ENCODE data around the gene NAV3.

NAV3 gene

DNA sequence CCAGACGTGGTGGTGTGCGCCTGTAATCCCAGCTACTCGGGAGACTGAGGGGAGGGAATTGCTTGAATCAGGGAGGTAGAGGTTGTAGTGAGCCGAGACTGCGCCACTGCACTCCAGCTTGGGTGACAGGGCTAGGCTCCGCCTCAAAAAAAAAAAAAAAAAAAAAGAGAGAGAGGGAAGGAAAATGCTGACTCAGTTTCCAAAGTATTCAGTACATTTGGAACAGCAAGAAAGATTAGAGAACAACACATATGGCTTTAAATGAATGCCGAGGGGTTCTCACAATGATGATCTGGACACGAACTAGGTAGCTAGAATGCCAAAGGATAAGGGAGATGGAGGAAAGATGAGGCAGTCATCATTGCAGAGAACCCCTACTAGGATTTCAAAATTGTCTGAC lies 97.4 kb downstream of the NAV3 start:
- DNase-seq (ENCODE audit: low spot score), result no peak

DNA sequence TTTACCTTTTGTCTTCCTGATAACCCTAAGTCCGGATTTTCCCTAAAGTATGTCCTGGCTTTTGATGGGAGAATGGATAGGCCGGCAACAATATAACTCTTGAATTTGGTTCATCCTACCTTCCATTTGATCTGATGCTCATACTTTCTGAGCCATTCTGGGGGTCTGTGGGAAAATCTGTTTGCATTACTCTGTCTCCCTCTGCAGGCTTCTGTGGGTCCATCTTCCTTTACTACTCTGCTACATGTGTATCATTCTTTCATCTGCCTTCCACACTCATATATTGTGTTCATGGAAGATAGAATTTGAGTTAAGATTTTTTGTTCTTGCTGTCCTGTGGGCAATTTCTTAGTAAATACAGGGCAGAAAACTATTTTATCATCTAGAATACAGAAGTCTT lies 101.5 kb downstream of the NAV3 start:
- no peak for DNase-seq (ENCODE audit: low spot score)

DNA sequence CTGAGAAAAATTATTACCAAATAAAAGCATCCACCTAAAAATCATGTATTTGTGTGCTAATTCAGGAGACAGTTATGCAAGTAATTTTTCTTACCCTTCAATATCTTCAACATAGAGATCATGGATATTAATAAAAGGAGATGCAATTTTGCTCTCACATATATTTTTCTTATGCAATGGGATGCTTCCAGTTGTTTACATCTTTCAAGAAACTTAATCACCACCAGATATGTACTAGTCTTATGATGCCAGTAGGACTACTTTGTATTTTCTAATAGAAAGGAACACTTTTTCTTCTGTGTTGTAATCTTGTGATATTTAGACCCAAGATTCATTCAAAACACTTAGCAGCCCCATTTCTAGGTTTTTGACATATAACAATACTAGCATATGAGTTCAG lies 107.6 kb downstream of the NAV3 start:
- no peak for DNase-seq (ENCODE audit: low spot score)

DNA sequence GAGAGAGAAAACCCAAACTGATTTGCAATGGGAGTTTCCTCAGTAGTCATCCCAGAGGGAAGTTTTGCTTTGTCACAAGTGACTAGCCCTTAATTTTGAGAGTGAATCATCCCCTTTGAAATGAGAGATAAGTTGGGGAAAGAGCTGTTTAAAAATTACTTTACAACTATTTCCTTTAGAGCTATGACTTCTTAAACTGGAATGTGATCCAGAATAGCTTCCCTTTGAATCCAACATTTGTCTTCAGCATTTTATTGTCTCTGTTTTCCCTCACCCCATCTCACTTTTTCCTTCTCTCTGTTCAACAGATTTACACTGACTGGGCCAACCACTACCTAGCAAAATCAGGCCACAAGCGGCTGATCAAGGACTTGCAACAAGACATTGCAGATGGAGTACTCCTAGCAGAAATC lies 109.3 kb downstream of the NAV3 start:
- no peak for DNase-seq (ENCODE audit: low spot score)

DNA sequence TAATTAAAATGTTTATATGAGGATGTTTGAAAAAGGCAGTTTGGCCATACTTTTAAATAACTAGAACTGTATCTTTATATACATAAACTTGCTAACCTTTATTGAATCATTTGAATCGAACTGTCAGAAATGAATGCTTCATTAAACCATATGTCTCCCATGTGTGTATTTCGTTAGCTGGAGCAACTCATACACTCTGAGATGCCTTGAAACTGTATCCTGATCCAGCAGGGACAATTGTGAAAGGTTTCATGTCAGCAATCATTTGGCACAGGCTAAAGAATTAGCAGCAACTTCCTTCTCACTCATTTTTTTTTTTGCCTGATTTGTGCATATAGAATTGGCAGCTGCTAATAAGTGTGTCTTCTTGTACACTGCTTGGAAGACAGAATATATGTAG lies 109.9 kb downstream of the NAV3 start:
- no peak for DNase-seq (ENCODE audit: low spot score)

DNA sequence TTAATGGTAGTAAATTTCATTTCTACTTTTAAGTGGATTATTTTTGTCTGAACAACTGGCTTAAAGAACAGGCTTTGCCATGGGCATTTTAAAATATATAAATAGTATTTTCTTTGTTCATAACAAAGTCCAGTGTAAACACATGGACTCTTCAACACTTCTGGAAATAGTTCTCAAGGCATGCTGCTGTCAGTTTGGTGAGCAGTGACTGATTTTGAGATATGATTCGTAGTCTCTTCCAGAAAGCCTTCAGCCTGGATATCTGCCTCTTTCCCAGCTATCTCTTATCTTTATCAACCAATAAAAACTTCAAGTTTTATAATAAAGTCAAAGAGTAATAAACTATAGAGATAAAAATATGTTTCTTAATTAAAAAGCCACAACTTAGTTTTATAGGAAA lies 110.7 kb downstream of the NAV3 start:
- no peak for DNase-seq (ENCODE audit: low spot score)

DNA sequence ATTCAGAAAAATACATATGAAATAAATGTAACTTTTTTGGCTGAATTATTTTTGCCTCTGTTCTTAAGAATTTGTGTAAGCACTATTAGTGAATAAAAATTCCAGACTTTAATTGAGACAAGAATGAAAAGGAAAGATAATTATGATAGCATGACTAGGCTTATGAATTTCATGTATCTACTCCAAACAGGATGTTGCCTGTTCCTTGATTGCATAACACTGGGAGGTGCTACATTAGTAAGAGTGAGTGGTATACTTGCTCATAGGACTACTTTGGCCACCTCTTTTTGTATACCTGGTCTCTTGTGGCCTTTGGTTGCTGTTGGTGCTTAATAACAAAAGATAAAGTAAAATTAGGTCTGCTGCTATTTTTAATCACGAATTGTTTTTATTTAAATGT lies 112.8 kb downstream of the NAV3 start:
- DNase-seq (ENCODE audit: low spot score), result no peak

DNA sequence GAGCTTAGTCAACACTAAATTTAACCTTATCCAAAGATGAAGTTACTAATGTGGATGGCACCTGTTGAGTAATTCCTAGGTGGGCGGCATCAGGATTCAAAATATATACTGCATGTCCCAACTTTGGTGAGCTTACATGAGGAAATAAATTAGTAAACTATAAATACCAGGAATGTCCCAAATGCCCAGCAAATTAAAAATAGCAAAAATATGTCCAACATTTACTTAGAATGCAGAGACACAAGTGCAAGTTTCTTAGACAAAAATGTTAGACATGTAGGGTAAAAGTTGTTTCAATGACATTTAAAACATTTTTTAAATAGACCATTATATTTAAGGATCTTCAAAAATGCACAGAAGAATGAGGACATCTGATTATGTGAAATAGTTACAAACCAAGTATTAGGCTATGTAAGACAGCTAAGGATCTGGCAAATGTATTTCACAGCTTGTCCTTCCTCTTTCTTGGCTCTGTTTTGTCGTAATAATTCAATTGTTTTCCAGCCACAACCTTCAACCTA lies 115.9 kb downstream of the NAV3 start:
- DNase-seq (ENCODE audit: low spot score), result no peak

DNA sequence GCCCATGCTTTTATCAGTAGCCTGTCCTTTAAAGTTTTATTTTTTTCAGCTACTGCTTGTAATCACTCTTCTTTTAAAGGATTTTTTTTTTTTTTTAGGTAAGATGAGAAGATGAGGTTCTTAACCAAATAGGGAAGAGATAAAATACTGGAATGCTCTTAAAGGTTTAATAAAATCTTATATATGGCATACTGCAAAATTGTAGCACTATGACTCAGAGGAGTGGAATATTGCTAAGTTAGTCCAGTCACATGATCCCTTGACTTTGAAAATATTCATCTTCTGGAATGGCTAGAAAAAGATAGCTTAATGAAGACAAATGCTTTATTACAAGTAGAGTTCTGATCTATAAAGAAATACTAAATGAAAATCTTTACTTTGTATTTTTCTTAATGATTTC lies 116.6 kb downstream of the NAV3 start:
- DNase-seq (ENCODE audit: low spot score), result no peak

DNA sequence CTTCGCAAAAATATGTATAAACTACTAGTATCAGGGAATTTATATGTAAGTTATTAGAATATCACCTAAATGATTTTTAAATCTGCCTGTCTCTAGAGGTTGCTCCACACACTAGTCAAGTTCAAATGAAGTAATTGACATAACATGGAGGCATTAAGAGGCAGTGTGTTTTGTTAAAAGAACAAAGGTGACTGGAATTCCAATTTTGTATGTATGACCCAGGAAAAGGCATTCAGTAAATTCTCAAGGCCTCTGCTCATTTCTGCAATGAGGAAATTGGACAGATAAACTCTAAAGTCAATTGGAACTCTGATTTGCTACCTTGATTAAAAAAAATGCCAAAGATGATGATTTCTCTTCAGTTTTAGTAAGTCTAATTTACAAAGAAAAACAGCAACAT lies 117.1 kb downstream of the NAV3 start:
- DNase-seq (ENCODE audit: low spot score), result no peak

DNA sequence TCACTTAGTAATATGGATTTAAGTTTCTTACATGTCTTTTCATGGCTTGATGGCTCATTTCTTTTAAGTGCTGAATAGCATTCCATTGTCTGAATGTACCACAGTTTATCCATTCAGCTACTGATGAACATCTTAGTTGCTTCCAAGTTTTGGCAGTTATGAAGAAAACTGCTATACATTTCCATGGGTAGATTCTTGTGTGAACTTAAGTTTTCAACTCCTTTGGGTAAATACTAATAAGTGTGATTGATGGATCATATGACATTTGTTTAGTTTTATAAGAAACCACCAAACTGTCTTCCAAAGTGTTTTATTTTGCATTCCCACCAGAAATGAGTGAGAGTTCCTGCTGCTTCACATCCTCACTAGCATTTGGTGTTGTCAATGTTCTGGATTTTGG lies 119.2 kb downstream of the NAV3 start:
- DNase-seq (ENCODE audit: low spot score), result no peak

DNA sequence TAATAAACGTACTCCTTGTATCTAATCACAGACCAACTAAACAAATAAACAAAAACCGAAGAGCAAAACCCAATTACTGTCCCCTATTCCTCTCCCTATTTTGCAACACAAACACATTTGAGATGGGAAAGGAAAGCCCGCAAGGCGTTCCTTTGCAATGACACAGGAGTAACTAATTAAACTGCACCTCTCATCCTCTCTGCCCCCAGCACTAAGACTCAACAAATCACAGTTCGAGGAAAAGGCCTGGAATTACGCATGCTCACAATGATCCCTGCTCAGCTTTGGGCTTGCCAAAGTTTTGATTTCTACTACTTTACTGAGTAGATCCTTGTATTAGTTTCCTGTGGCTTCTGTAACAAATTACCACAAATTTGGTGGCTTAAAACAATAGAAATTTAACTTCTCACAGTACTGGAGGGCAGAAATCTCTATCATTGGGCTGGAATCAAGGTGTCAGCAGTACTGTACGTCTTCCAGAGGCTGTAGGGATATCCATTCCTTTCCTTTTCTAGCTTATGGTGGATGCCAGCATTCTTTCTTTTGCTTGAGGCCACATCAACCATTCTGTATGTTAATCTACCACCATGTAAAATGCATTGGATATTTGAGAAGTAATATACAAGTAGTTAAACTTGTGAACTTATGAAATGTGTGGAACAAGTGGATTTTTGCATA lies 123.0 kb downstream of the NAV3 start:
- DNase-seq (ENCODE audit: low spot score), result no peak

DNA sequence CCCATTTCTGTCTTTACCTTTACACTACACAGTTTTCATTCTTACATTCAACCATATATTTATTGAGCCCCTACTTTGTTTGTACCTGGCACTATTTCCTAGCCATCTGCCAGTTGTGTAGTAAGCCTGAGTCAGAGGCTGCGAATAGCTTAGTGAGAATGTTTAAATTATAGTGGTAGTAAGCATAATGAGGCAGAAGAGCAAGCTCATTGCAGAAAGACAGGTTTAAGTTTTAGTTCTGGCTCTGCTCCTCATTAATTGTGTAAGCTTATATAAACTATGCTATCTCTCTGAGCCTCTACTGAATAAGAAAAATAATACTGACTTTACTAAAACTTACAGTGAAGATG lies 123.5 kb downstream of the NAV3 start:
- no peak for DNase-seq (ENCODE audit: low spot score)

DNA sequence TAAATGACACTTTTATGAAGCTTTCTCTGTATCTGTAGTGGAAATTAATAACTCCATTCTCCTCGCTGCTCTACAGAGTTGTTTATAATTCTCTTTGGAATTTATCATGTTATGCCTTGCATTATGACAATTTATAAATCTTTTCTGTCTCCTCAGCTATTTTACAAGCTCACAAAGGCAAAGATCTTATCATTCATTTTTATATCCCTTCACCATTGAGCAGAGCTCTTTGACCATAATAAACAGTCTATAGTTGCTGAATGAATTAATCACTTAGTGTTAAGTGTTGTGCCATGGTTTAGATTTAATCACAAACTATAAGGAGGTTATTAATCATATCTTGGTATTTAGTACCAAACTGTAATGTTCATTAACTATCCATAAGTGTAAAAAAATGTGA lies 126.4 kb downstream of the NAV3 start:
- no peak for DNase-seq (ENCODE audit: low spot score)

DNA sequence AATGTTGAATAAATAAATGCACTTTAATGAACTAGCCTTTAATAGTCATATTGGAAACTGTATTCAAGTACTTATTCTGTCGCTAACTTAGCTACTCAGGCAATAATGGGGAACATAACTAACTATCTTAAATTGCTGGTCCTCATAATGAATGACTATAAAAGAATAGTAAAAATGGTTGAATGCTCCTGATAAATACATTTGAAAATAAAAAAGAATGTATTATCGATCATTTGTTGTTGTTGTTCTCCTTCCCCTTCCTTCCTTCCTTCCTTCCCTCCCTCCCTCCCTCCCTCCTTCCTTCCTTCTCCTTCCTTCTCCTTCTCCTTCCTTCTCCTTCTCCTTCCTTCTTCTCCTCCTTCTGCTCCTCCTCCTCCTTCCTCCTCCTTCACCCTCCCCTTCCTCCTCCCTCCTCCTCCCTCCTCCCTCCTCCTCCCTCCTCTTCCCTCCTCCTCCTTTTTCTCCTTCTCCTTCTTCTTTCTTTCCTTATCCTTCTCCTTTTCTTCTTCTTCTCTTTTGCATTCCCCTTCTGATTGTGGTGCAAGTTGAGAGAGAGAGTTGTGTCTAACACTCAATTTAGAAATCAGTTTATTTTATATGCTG lies 133.0 kb downstream of the NAV3 start:
- no peak for DNase-seq (ENCODE audit: low spot score)

DNA sequence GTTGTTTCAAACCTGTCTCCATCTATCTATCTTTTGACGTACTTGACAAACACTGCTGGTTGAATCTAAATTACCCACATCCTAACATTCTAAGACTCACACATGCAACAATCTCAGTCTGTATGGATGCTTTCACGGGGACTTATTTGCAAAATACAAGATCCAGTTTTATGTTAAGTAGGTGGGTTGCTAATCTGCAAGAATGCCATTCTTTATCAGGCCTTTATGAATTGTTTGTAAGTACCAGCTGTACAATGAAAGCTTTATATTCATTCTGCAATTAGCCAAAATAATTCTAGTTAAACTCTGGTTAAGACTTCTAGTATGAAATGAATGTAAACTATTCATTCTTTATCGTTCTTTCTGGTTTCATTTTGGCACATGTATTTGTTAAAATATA lies 135.1 kb downstream of the NAV3 start:
- DNase-seq (ENCODE audit: low spot score), result no peak

DNA sequence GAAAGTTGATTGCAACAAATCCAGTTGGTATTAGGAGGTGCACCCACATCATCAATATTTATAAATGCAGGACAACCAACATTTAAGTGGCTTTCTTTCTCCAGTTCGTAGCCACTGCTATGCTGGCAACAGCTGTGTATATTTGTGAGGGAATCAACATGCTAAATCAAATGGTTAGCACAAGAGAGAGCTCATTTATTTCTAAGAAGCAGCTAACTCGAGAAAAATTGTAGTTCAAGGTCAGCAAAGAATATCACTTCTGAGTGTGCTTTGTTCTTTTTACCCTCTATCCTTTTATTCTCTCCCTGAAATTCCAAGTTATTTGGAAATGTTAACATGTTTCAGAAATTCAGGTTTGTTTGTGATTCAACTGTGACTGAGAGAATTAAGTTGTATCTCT lies 137.3 kb downstream of the NAV3 start:
- no peak for DNase-seq (ENCODE audit: low spot score)

DNA sequence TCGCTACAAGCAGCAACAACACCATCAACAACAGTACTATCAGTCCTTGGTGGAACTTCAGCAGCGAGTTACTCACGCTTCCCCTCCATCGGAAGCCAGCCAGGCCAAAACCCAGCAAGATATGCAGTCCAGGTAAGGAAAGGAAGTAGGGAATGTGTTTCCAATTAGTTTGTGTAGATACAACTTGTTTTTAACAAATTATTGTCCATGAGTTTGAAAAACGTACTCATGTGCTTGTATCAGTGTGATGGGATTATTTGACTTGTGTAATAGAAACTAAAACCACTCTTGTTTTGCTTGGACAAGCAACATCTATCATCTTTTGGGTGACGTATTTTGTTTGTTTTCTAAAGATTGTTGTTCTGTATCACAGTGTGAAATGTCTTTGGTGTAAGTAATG lies 137.9 kb downstream of the NAV3 start:
- DNase-seq (ENCODE audit: low spot score), result no peak

DNA sequence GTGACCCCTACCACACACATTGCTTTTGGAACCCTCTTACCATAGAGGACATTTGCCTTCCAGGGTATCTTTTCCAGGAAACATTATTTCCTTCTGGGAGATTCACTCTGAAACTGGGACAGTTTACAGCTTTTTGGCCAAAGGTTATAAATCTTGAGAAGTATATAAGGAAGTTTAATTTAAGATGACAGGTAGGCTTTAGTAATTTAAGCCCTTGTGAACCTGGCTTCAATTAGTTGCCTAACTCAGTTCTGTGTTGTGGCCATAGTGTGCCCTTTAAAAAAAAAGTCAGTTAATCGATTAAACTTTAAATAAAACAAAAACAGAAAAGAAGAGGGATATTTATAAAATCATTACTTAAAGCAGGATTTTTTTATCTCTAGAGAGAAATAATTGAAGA lies 142.9 kb downstream of the NAV3 start:
- no peak for DNase-seq (ENCODE audit: low spot score)

DNA sequence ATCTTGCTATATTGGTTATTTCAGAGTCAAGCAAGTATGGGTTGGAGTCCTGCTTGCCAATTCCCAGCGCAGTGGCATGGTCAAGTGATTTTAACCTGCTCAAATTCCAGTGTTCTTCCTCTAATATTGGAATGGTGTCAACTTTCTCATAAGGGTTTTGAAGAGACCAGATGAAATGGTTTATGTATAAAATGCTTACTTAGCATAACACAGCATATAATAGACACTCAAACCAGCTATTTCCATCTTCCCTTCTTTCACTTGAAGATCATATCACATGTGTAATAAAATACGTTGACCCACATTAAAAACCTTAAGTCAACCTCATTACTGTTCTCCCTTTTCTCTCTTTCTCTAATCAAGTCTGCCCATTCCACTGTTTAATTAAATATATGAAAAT lies 144.0 kb downstream of the NAV3 start:
- DNase-seq (ENCODE audit: low spot score), result no peak

DNA sequence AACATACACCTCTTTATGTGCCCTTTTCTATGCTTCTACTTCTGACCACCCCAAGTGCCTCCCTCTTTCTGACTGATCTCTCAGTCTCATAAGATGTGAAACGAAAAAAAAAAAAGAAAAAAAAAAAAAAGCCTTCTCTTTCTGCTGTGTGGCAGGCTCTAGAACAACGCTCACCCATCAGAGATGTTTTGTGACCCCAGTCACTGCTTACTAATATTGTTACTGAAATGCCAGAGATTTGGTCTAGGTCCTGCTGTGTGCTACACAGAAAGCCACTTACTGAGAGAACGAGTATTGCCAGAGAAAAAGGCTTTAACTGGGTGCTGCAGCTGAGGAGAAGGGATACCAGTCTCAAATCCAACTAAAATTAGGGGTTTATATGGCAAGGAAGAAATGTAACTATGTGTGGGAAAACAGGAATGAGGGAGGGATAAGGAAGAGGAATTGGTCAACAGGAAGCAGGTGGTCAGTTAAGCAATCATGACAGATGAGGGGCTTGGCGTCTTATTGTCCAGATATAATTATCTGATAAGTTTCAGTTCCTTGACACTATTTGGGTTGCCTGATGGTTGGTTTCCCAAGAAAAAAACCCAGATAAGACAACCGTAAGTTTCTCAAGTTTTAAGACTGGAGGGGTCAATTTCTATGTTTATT lies 149.0 kb downstream of the NAV3 start:
- no peak for DNase-seq (ENCODE audit: low spot score)

DNA sequence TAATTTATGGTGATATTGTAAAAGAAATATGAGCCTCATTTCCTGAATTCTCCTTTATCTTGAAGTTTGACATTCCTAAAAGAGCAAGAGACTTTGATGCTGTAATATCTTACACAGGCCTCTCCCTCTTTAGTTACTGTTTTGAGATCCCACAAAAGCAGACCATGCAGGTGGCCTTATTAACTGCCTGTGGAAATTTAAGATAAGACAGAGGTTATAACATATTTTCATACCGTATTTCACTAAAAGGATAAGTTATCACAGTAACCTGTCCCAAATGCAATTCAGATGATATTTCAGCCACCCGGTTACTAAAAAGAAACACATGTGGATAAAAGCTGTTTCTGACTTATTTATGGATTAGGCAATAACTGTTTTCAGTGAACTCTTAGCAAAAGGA lies 150.1 kb downstream of the NAV3 start:
- no peak for DNase-seq (ENCODE audit: low spot score)

DNA sequence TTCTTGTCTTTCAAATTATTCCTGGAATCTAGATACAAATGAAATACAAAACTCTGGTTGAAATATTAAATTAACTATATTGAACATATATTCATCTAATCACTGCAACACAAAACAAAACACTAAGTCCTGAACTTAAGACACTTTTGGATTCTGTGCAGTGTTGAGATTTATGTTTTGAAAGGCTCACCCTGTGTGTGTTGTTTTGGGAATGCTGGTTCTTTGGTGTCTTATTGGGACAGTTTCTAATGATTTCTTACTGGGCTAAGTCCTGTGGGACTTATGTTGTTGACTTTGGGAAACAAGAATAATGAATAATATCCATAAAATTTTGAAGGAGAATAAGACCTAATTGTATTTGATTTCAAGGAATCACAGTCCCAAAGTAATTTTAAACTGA lies 153.2 kb downstream of the NAV3 start:
- DNase-seq (ENCODE audit: low spot score), result no peak

DNA sequence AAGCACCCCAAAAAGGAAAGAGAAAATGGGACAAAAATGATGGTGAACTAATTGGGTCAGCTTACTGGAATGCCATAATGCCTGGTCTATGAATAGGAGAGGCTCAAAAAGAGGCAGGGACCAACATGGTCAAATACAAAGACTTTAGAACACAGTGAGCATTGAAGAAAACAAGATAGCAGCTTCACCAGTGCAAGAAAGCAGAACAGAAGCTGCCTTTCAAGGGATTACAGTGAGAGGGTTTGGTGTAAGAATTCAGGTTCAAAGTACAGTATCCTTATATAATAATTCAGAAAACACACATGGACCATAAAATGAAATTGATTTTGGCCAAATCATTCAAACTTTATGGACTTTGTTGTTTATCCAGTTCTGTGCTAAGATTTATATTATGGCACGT lies 162.1 kb downstream of the NAV3 start:
- no peak for DNase-seq (ENCODE audit: low spot score)
